GM18507 (cell line): ENCODE results near the gene C1QTNF3.
"Not testable (repeated sequence)": the region's sequence is repeated elsewhere in the genome, so short reads cannot be mapped to it uniquely, and the experiment has no call there.

Source experiments
- DNase-seq: peaks from one replicate; pipeline ENCODE4 v3.0.0; 2011; ENCODE audit warnings: low read depth; ENCODE audit not compliant: insufficient read length; ENCODE audit errors: extremely low spot score
- FAIRE-seq: peaks from 2 replicates; lab custom pipeline; 2011; peaks lifted over from hg19 to GRCh38; lab: Jason Lieb, UNC

Gene C1QTNF3

DNA sequence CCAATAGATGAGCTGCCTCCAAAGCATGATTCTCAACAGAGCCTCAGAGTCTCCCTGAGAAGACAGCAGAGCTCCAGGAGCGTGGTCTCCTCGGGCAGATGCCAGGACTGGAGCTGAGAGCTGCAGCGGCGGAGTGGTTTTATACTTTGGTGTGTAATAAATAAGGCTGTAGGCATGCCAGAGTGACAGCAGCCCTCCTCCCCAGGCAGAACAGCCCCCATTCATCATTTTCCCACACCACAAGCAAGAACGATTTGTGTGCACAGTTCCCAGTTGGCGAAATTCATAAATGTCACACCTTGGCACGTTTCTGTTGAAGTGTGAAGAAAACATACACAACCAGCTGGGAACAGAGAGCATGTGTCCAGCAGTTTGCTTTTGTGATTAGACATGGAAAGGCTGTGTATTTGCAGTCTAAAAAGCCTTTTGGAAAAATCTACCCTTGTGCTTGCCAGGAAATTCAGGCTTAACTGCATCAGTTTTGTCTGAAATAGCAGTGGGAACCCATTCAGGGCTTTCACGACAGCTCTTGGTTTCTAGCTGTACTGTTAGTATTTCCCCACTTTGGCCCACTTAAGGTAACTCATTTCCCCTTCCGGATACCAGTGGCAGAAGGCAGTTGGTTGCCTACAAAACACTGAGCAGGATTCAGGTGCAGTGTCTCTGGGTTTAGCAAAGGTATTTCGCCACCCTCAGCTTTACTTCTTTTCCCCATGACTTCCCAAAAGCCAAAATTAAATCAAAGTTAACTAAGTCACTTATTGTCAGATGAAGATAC, at the start of gene C1QTNF3:
C1QTNF3 (minus strand) TSS at position 115 of the 778 bp plus-strand sequence; CDS start at position 27, 88 bp downstream.
- FAIRE-seq (no peak), DNase-seq (no peak)

DNA sequence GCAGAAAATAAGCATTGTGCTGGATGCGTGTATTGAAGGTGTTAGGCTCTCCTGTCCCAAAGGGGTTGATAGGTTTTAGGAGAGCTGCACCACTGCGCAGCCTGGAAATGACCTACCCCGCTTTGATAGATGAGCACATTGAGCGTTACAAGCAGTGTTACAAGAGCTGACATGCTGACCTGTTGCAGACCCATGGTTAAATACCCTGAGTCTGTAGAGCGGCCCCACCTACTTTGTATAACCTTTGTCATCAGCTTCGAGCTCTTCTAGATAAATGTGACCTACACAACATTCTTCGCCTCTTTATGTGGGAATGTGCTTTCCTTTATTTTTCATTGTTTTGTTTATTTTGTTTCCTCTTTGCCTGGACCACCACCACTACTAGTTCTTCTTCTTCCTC, 48.0 kb upstream of the C1QTNF3 start:
- FAIRE-seq, result peak; percentile 29
- DNase-seq, result not testable (repeated sequence)

DNA sequence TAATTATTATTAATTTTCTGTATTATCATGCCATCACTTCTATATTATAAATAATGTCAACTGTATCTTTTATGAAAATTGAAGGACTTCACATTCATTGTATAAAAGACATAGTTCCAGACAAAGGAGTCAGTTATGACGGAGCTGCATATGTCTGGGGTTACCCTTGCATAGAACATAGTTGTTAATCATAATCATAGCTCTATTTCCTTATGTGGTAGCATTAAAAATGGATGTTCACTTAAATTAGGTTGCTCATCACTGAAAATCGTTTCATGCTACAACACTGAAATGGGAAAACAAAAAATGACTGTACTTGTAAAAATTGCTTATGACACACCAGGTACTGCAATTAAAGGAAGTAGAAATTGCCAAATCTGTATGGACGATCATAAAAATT, 46.8 kb upstream of the C1QTNF3 start:
- DNase-seq, FAIRE-seq: not testable (repeated sequence)

DNA sequence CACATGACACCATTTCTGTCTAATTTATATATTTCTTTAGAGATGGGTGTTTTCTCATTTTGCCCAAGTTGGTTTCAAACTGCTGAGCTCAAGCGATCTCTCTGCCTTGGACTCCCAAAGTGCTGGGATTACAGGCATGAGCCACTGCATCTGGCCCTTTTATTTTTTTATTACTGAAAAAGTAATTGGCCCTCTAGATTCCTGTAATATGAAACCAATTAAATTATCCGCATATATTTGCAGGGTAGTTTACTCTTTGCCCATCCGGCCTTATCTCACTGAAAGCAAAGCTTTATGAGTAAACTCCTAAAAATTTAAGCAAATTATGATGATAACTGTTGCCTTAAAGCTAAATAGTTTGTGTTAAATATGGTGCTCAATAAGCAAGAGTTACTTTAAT, 44.7 kb upstream of the C1QTNF3 start:
- DNase-seq, FAIRE-seq: not testable (repeated sequence)

DNA sequence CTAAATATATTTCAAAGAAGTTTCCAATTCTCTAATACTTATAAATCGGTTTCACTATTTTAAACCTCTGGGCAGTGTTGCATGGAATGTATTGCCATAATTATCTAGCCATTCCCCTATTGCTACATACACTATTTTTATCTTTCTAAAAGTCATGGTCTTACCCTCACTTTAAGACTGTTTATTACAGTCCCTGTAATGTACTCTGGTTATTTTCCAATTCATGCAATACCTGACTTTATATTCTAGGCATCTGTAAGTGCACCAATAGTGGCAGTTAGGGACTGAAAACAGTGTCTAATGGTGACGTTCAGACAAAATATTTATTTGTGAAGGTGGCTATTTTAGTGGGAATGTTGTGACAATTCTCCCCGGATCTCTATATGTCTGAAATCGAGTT, 40.9 kb upstream of the C1QTNF3 start:
- FAIRE-seq, DNase-seq: not testable (repeated sequence)

DNA sequence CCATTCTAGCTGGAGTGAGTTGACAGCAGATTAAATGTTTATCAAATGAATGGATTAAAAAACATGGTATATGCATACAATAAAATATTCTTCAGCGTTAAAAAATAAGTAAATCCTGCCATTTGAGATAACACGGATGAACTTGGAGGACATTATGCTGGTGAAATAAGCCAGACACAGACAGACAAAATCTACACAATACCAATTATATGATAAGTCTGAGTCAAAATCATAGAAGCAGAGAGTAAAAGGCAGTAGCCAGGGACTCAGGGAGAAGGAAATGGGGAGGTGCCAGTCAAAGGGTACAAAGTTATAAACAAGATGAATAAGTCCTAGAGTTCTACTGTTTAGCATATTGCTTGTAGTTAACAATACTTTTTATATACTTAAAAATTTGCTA, 36.5 kb upstream of the C1QTNF3 start:
- DNase-seq, FAIRE-seq: not testable (repeated sequence)

GRCh38 chr5:34077636-34078035, 34.6 kb upstream of the C1QTNF3 start:
- not testable (repeated sequence) for DNase-seq, FAIRE-seq

- FAIRE-seq, result not testable (repeated sequence)
Measured at GRCh38 chr5:34076719-34077364, 33.8 kb upstream of the C1QTNF3 start.

DNA sequence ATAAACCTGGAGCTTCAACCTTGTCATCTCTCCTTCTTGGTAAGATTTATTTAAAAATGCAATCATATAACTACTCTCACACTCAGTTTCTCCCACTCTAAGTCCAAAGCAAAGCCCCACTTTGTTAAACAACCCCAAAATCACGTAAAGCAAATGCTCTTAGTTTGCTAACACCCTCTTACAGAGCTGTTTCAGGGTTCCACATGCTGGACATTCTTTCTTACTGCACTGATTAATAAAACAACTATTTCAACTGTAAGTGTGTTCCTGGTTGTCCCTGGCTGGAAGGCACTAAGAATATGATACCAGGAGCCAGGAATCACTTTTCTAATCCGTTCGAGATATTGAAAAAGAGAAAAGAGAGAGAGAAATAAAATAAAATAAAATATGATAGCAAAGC, 31.5 kb upstream of the C1QTNF3 start:
- not testable (repeated sequence) for FAIRE-seq, DNase-seq

More at GRCh38 chr5:34076719-34077364, 33.8 kb upstream of the C1QTNF3 start:
- not testable (repeated sequence) for DNase-seq

DNA sequence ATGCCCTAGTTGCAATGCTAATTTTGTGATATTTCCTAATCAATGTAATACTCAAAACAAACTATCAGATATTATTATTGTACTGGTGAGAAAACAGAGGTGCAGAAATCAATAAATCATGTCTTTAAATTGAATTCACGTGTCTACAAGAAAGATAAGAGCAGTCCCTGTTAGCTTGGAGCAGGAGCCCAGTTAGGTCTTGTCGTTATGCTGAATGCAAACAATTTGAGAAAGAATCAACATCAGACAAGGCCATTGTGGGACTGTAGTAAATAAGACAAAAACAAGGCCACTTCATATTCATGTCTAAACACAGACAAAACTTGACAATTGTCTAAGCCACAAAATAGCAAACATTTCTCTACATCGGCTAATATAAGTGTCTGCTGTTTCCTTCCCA, 31.1 kb upstream of the C1QTNF3 start:
- DNase-seq, FAIRE-seq: not testable (repeated sequence)

DNA sequence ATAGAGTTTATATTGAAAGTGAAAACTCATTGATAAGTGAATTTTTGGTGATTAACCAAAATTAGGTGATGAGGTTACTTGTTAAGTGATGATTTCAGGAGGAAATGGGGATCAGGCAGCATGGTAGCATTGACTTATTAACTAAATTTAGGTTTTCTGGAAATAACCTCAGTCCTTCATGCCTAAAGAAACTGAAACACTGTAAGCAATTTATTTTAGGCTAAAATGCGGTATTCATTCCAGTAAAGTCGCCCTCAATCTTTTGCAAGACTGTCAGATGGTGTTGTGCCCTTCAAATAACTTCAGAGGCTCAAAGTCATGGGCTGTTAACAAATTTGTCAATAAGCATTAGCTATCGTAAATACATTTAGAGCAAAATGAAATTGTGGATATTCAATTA, 27.6 kb upstream of the C1QTNF3 start:
- not testable (repeated sequence) for FAIRE-seq, DNase-seq

GRCh38 chr5:34064656-34065055, 21.6 kb upstream of the C1QTNF3 start:
- no peak for FAIRE-seq
- DNase-seq, result no peak

- no peak for FAIRE-seq
Measured at GRCh38 chr5:34062419-34062818, 19.4 kb upstream of the C1QTNF3 start.

GRCh38 chr5:34061993-34062392, 19.0 kb upstream of the C1QTNF3 start:
- no peak for FAIRE-seq
- no peak for DNase-seq

More at GRCh38 chr5:34062419-34062818, 19.4 kb upstream of the C1QTNF3 start:
- no peak for DNase-seq

DNA sequence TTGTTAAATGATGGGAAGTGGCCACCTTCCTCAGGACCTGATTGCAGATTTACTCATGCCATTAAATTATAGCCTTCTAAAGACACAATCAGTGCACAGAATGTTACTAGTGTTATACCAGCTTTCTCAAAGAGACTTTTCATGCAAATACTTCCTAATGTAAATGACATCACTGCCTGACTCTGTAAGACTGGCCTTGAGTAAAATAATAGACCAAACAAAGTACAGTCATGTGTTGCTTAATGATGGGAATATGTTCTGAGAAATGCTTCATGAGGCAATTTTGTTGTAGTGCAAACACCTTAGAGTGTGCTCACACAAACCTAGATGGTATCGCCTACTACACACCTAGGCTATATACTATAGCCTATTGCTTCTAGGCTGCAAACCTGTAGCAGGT, 17.0 kb upstream of the C1QTNF3 start:
- FAIRE-seq (no peak), DNase-seq (no peak)

DNA sequence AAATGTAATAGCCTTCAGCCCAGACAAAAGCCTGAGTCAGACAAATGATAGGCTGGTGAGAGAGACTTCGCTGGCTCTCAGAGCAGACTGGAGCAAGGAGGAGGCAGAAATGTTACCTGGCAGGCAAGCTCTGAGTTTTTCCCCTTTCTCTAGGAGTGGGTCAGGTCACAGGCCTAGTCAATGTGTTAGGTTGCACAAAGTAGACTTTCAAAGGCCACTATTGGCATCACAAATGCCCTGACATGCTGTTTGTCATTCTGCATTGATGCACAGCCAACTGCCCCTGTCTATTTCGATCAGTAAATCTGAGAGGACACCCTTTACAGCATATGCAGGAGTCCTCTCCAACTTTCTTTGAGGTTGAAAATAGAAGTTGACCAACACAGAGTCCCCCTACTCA, 15.5 kb upstream of the C1QTNF3 start:
- FAIRE-seq (no peak), DNase-seq (no peak)

DNA sequence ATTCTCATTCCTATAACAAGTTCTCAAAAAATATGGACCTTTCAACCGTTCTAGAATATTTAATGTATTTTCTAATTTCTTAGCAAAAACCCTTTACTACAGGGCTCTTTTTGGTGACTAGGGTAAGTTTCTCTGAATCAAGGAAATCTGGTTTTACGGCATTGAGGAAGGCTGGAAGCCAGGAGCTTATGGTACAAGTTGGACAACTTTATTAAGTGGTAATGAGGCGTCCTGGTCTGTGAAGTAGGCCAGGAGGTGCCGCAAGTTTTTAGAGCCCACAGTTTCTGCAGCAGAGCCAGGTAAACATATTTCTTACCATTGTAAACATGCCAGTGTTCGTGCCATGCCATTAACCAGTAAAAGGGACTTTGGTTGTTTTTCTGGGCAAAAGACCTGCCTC, 14.6 kb upstream of the C1QTNF3 start:
- DNase-seq, result no peak

DNA sequence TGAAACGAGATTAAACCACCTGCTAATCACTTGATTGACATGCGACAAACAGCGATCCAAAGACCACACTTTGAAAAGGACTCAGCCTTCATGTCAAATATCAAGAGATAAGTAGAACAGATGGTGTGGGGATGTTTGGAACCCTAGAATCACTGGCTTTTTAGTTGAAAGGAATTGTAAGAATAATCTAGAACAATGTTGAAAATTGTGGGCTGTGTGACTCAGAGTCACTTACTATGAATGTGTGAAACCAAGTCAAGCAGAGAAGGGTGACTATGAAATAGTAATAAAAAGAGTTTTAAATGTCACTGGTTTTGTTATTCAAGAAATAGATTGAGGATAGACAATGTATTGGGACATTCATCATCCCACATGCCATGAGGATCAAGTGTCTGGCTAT, 14.1 kb upstream of the C1QTNF3 start:
- DNase-seq (no peak), FAIRE-seq (no peak)

More for the DNA sequence above, 14.6 kb upstream of the C1QTNF3 start:
- no peak for FAIRE-seq

DNA sequence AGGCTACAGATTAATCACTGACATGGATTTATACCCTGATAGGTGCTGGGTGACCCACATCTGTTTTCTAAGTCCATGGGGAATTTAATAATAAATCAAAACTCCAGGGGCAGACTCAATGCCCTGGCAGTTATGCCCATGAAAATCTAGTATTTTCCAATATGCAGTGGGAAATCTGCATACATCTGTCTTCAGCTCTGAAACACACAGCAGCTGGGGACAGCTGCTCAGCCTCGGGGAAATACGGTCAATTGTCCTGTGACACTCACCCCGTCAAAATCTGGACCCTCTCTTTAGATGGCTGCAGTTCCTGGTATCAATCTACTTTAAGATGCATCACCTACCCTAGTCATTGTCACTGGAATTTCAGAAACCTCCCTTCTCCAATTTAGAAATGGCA, 12.7 kb upstream of the C1QTNF3 start:
- DNase-seq (no peak), FAIRE-seq (no peak)

- DNase-seq, result no peak
- no peak for FAIRE-seq
Measured at GRCh38 chr5:34054400-34054729, 11.4 kb upstream of the C1QTNF3 start.
